Tibial artery (tissue), 4 donors: ENCODE results near the gene PRUNE1.

ENCODE experiments used
- DNase-seq, 2 donors: peaks; one replicate each; pipeline ENCODE4 v3.0.0-alpha.2; 2019
- H3K27ac ChIP-seq, 2 donors: fragments of 200-600 bp; sonication (generic) in 1 of 2; 1 replicate in 1 of 2; 2 replicates in 1 of 2; pipeline ENCODE4 v1.5.1; 2018 to 2019; ENCODE audit warnings: mild to moderate bottlenecking in 1 of 2
- H3K27me3 ChIP-seq, 2 donors: fragments of 200-600 bp; sonication (generic) in 1 of 2; one replicate each; pipeline versions ENCODE4 v1.5.1 to v1.6.0; 2016 to 2019
- H3K36me3 ChIP-seq, 3 donors: fragments of 200-600 bp; sonication (generic) in 2 of 3; one replicate each; pipeline ENCODE4 v1.5.1; 2016 to 2019; ENCODE audit warnings: mild to moderate bottlenecking in 2 of 3
- H3K4me1 ChIP-seq, 4 donors: fragments of 200-600 bp; sonication (generic) in 2 of 4; 1 replicate in 3 of 4; 2 replicates in 1 of 4; pipeline ENCODE4 v1.5.1; 2016 to 2019
- H3K4me3 ChIP-seq, 2 donors: fragments of 200-600 bp; sonication (generic) in 1 of 2; 1 replicate in 1 of 2; 2 replicates in 1 of 2; pipeline ENCODE4 v1.5.1; 2018 to 2019; ENCODE audit warnings: mild to moderate bottlenecking in 2 of 2
- H3K9me3 ChIP-seq, 3 donors: fragments of 200-600 bp; sonication (generic) in 1 of 3; one replicate each; pipeline ENCODE4 v1.5.1; 2016 to 2019
- CTCF ChIP-seq, 2 experiments: fragments of 200-600 bp in 1 of 2; fragments of 450-650 bp in 1 of 2; IDR thresholded peaks; one replicate each; pipeline ENCODE4 v1.5.1; 2017 to 2019; ENCODE audit warnings: antibody characterized with exemption in 2 of 2, mild to moderate bottlenecking in 1 of 2, moderate library complexity in 1 of 2
- intact Hi-C: fragments of 100-400 bp; cut with DNase I; formaldehyde crosslinking; loops from one replicate; pipeline ENCODE4 v1.15.0; 2023; ENCODE audit warnings: low total_unique reads

Gene PRUNE1

GRCh38 chr1:150970808-150971582 is 37.3 kb upstream of the PRUNE1 start:
- H3K4me1 ChIP-seq, result peaks cover 0 to 52% (median 47%) of the 10 kb centered on the region in 4 donors
- no peaks in the 10 kb centered on the region for H3K9me3 ChIP-seq
- intact Hi-C loops, result loop anchor here (10.0 kb wide), 2 partner anchors 336 to 406 kb away; no protein-coding TSS in a partner anchor
- peak overlapping the region; percentile 78 to 81 for H3K4me3 ChIP-seq
- peaks cover 28 to 30% (median 29%) of the 10 kb centered on the region in 3 donors for H3K36me3 ChIP-seq
- DNase-seq, result peak; percentile 89 to 94
- TF ChIP-seq CTCF (IDR thresholded peaks at IDR 0.05), result no peak
- H3K27me3 ChIP-seq, result no peaks in the 10 kb centered on the region
- peak overlapping the region; percentile 98 for H3K27ac ChIP-seq

GRCh38 chr1:150971583-150972416 is 36.4 kb upstream of the PRUNE1 start:
- H3K4me3 ChIP-seq, result peak overlapping the region; percentile 78 to 81
- no peaks in the 10 kb centered on the region for H3K27me3 ChIP-seq
- H3K4me1 ChIP-seq, result peaks cover 0 to 57% (median 50%) of the 10 kb centered on the region in 4 donors
- peaks cover 20 to 22% (median 21%) of the 10 kb centered on the region in 3 donors for H3K36me3 ChIP-seq
- no peaks in the 10 kb centered on the region for H3K9me3 ChIP-seq
- intact Hi-C loops, result loop anchor here (10.0 kb wide), 2 partner anchors 337 to 407 kb away; no protein-coding TSS in a partner anchor
- H3K27ac ChIP-seq, result peak overlapping the region; percentile 98
- DNase-seq, result no peak
- TF ChIP-seq CTCF (IDR thresholded peaks at IDR 0.05), result no peak

- peak overlapping the region; percentile 78 to 81 for H3K4me3 ChIP-seq
- peaks cover 0 to 63% (median 57%) of the 10 kb centered on the region in 4 donors for H3K4me1 ChIP-seq
- no peak for TF ChIP-seq CTCF (IDR thresholded peaks at IDR 0.05)
- H3K27ac ChIP-seq, result peak overlapping the region; percentile 98
- H3K27me3 ChIP-seq, result no peaks in the 10 kb centered on the region
- H3K9me3 ChIP-seq, result no peaks in the 10 kb centered on the region
- DNase-seq, result no peak
- intact Hi-C loops, result loop anchor here (10.0 kb wide), 2 partner anchors 338 to 408 kb away; no protein-coding TSS in a partner anchor
- peaks cover 13 to 15% (median 14%) of the 10 kb centered on the region in 3 donors for H3K36me3 ChIP-seq
Measured at GRCh38 chr1:150972417-150972940, 35.8 kb upstream of the PRUNE1 start.

GRCh38 chr1:150973258-150973835 is 34.9 kb upstream of the PRUNE1 start:
- intact Hi-C loops, result loop anchor here (10.0 kb wide), 2 partner anchors 339 to 409 kb away; no protein-coding TSS in a partner anchor
- DNase-seq, result no peak

More at GRCh38 chr1:150973258-150973835, 34.9 kb upstream of the PRUNE1 start:
- Histone ChIP-seq H3K36me3 (peaks cover 4 to 6% (median 5%) of the 10 kb centered on the region in 3 donors), H3K4me3 (peak overlapping the region; percentile 78 to 81), H3K9me3 (no peaks in the 10 kb centered on the region), H3K27me3 (no peaks in the 10 kb centered on the region), H3K4me1 (peaks cover 0 to 72% (median 66%) of the 10 kb centered on the region in 4 donors), H3K27ac (peak overlapping the region; percentile 98)
- TF ChIP-seq CTCF (IDR thresholded peaks at IDR 0.05), result no peak
